Neutrophil (primary cell): ENCODE data around the gene LRRC7.

Experiments
- H3K27ac ChIP-seq: fragments of 200-600 bp; sonication (generic); 2 replicates; pipeline ENCODE4 v1.5.1; 2016; ENCODE audit warnings: mild to moderate bottlenecking, moderate library complexity
- H3K27me3 ChIP-seq: fragments of 200-600 bp; sonication (generic); 2 replicates; pipeline ENCODE4 v1.6.0; 2016; ENCODE audit warnings: mild to moderate bottlenecking
- H3K36me3 ChIP-seq: fragments of 200-600 bp; sonication (generic); 2 replicates; pipeline ENCODE4 v1.5.1; 2017
- H3K4me1 ChIP-seq, 2 experiments: fragments of 200-600 bp in 1 of 2; sonication (generic) in 1 of 2; 1 replicate in 1 of 2; 2 replicates in 1 of 2; pipeline versions ENCODE4 v1.5.1 to v1.6.1; 2013 to 2016; ENCODE audit warnings: low read depth in 1 of 2, low read length in 1 of 2, mild to moderate bottlenecking in 1 of 2, moderate library complexity in 1 of 2; ENCODE audit not compliant: control insufficient read depth in 1 of 2, insufficient read depth in 1 of 2
- H3K4me3 ChIP-seq, 2 experiments: fragments of 200-600 bp in 1 of 2; sonication (generic) in 1 of 2; 1 replicate in 1 of 2; 2 replicates in 1 of 2; pipeline ENCODE4 v1.5.1; 2013 to 2016; ENCODE audit warnings: low read depth in 1 of 2, low read length in 1 of 2, mild to moderate bottlenecking in 1 of 2, moderate library complexity in 1 of 2
- H3K9me3 ChIP-seq: fragments of 200-600 bp; sonication (generic); 2 replicates; pipeline ENCODE4 v1.5.1; 2016
- CTCF ChIP-seq: fragments of 200-600 bp; sonication (generic); IDR thresholded peaks from 2 replicates; pipeline ENCODE4 v1.5.1; 2016; ENCODE audit warnings: antibody characterized with exemption

Gene LRRC7

GRCh38 chr1:70017770-70018169, 450.0 kb downstream of the LRRC7 start:
- Histone ChIP-seq H3K27ac (no peak overlapping the region), H3K9me3 (no peaks in the 10 kb centered on the region), H3K27me3 (no peaks in the 10 kb centered on the region), H3K36me3 (no peaks in the 10 kb centered on the region), H3K4me3 (no peak overlapping the region), H3K4me1 (no peaks in the 10 kb centered on the region)
- no peak for TF ChIP-seq CTCF

- Histone ChIP-seq H3K4me3 (no peak overlapping the region), H3K27me3 (no peaks in the 10 kb centered on the region), H3K27ac (no peak overlapping the region), H3K36me3 (no peaks in the 10 kb centered on the region), H3K9me3 (no peaks in the 10 kb centered on the region), H3K4me1 (no peaks in the 10 kb centered on the region)
- no peak for TF ChIP-seq CTCF
Observed at GRCh38 chr1:70024272-70024671, 456.6 kb downstream of the LRRC7 start.

GRCh38 chr1:70025052-70025451, 457.3 kb downstream of the LRRC7 start:
- Histone ChIP-seq H3K4me3 (no peak overlapping the region), H3K27ac (no peak overlapping the region), H3K4me1 (no peaks in the 10 kb centered on the region), H3K9me3 (no peaks in the 10 kb centered on the region), H3K36me3 (no peaks in the 10 kb centered on the region), H3K27me3 (no peaks in the 10 kb centered on the region)
- TF ChIP-seq CTCF: no peak

- Histone ChIP-seq H3K36me3 (no peaks in the 10 kb centered on the region), H3K9me3 (no peaks in the 10 kb centered on the region), H3K4me1 (no peaks in the 10 kb centered on the region), H3K4me3 (no peak overlapping the region), H3K27me3 (no peaks in the 10 kb centered on the region), H3K27ac (no peak overlapping the region)
- no peak for TF ChIP-seq CTCF
Observed at GRCh38 chr1:70025846-70026245, 458.1 kb downstream of the LRRC7 start.

GRCh38 chr1:70033266-70033873, 465.6 kb downstream of the LRRC7 start:
- no peak overlapping the region for H3K27ac ChIP-seq
- TF ChIP-seq CTCF: no peak
- no peaks in the 10 kb centered on the region for H3K4me1 ChIP-seq
- no peaks in the 10 kb centered on the region for H3K9me3 ChIP-seq
- no peak overlapping the region for H3K4me3 ChIP-seq
- no peaks in the 10 kb centered on the region for H3K27me3 ChIP-seq
- H3K36me3 ChIP-seq: no peaks in the 10 kb centered on the region

GRCh38 chr1:70033936-70034335, 466.2 kb downstream of the LRRC7 start:
- H3K4me3 ChIP-seq: no peak overlapping the region
- H3K27ac ChIP-seq: no peak overlapping the region
- no peaks in the 10 kb centered on the region for H3K4me1 ChIP-seq
- no peaks in the 10 kb centered on the region for H3K9me3 ChIP-seq
- TF ChIP-seq CTCF: no peak
- H3K27me3 ChIP-seq: no peaks in the 10 kb centered on the region
- H3K36me3 ChIP-seq: no peaks in the 10 kb centered on the region
